ENCODE measurements around the gene SMIM45.
A peak's percentile ranks its signal among the peaks of the same experiment; 100 is the strongest.

SMIM45 gene

DNA sequence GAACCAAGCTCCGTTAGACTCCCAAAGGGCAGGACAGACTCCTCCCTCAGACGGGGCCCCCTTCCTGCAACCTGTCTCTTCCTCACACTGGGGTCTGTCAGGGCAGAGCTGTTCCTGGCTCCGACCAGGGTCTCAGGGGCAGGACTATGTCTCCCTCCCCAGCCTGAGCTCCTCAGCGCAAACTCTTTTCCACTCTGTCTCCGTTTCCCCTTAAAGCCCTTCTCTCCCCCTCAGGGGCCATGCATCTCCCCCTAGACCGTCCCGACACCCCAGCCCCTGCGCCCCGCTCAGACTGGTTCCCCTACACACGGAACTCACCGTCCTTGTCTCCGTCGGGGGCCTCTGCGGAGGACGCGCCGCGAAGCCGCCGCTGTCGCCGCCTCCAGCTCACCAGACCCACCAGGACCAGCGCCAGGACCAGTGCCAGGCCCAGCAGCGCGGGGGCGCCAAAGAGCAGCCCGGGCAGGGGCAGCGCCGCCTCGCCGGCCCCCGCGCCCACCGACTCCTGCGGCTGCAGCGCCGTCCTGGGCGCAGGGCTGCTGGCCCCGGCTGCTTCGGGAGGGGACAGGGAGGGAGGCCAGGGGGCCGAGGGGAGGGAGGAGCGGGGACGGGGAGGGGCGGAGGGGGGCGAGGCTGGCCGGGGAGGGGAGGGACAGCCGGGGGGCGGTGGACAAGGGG, 26.0 kb upstream of the SMIM45 start:
- no peak for DNase-seq (ENCODE audit: low spot score)
- TF ChIP-seq, protein P1, sequence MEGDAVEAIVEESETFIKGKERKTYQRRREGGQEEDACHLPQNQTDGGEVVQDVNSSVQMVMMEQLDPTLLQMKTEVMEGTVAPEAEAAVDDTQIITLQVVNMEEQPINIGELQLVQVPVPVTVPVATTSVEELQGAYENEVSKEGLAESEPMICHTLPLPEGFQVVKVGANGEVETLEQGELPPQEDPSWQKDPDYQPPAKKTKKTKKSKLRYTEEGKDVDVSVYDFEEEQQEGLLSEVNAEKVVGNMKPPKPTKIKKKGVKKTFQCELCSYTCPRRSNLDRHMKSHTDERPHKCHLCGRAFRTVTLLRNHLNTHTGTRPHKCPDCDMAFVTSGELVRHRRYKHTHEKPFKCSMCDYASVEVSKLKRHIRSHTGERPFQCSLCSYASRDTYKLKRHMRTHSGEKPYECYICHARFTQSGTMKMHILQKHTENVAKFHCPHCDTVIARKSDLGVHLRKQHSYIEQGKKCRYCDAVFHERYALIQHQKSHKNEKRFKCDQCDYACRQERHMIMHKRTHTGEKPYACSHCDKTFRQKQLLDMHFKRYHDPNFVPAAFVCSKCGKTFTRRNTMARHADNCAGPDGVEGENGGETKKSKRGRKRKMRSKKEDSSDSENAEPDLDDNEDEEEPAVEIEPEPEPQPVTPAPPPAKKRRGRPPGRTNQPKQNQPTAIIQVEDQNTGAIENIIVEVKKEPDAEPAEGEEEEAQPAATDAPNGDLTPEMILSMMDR (IDR thresholded peaks at IDR 0.05) = peak; percentile 51 to 82
- Histone ChIP-seq H3K9me3 (no peaks in the 10 kb centered on the region), H3K36me3 (no peaks in the 10 kb centered on the region), H3K4me3 (peak overlapping the region; percentile 19 to 53), H3K27me3 (no peaks in the 10 kb centered on the region), H3K27ac (no peak overlapping the region), H3K4me1 (peaks cover 0 to 13% of the 10 kb centered on the region in 2 donors)

DNA sequence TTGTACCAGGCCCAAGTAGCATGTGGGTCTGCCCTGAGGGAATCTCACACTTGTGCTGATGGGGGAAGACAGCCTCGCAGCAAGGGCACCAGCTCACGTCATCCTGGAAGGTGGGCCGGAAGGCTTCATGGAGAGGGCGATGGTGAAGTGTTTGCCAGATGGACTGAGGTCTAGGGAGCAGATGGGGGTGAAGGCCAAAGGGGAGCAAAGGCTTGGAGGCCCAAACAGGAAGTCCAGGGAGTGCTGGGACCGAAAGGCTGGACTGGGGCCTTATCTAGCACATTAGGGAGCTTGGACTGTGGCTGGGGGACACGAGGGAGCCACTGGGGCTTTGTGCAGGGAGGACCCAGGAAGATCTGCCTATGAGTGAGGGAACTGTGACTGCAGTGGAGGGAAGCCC, 24.1 kb upstream of the SMIM45 start:
- TF ChIP-seq, protein P1 (IDR thresholded peaks at IDR 0.05) = no peak
- H3K27ac ChIP-seq = no peak overlapping the region

DNA sequence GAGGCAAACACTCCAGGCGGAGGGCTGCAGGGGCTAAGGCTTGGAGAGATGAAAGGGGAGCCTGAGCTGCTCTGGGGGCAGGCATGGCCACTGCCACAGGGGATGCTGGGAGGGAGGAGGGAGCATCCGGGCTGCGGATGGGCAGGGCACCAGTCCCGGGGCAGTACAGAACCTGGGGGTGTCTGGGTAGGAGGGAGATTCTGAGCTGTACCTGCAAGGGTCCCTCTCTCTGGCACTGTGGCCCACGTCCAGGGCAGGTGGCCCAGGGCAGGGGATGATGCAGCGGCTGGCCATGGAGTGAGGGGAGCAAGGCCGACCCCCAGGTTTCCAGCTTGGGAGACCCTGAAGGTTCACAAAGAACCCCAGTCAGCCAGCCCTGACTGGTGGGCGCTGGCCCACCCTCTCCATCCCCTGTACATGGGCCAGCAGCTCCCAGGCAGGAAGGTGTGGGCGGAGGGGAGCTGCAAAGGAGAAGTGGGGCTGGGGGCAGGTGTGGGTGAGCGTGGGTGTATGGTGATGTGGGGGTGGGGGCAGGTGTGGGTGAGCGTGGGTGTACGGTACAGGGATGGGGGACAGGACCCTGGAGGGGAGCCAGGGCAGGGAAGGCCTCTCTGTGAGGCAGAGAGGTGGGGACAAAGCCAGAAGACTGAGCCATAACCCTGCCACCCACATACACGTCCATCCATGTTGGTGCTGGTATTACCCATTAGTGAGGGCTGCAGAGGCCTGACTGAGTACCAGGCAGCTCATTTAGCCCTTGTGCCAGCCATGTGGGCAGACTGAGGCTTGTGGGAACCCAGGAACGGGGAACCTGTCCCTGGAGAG, 23.1 kb upstream of the SMIM45 start:
- peaks cover 0 to 13% of the 10 kb centered on the region in 2 donors for H3K4me1 ChIP-seq
- no peak overlapping the region for H3K27ac ChIP-seq
- H3K4me3 ChIP-seq = no peak overlapping the region
- H3K27me3 ChIP-seq = no peaks in the 10 kb centered on the region
- no peaks in the 10 kb centered on the region for H3K36me3 ChIP-seq
- TF ChIP-seq, protein P1 (IDR thresholded peaks at IDR 0.05) = no peak
- no peak for DNase-seq (ENCODE audit: low spot score)
- no peaks in the 10 kb centered on the region for H3K9me3 ChIP-seq

More for the DNA sequence above, 24.1 kb upstream of the SMIM45 start:
- peaks cover 0 to 13% of the 10 kb centered on the region in 2 donors for H3K4me1 ChIP-seq
- no peaks in the 10 kb centered on the region for H3K36me3 ChIP-seq
- no peaks in the 10 kb centered on the region for H3K9me3 ChIP-seq
- no peak for DNase-seq (ENCODE audit: low spot score)
- H3K27me3 ChIP-seq = no peaks in the 10 kb centered on the region
- no peak overlapping the region for H3K4me3 ChIP-seq

GRCh38 chr22:41929418-41929810, 22.5 kb upstream of the SMIM45 start:
- H3K9me3 ChIP-seq = no peaks in the 10 kb centered on the region
- H3K4me1 ChIP-seq = peaks cover 0 to 13% of the 10 kb centered on the region in 2 donors
- no peak for DNase-seq (ENCODE audit: low spot score)
- no peak overlapping the region for H3K4me3 ChIP-seq
- no peaks in the 10 kb centered on the region for H3K36me3 ChIP-seq
- H3K27me3 ChIP-seq = no peaks in the 10 kb centered on the region
- H3K27ac ChIP-seq = no peak overlapping the region
- TF ChIP-seq, protein P1 (IDR thresholded peaks at IDR 0.05) = no peak

DNA sequence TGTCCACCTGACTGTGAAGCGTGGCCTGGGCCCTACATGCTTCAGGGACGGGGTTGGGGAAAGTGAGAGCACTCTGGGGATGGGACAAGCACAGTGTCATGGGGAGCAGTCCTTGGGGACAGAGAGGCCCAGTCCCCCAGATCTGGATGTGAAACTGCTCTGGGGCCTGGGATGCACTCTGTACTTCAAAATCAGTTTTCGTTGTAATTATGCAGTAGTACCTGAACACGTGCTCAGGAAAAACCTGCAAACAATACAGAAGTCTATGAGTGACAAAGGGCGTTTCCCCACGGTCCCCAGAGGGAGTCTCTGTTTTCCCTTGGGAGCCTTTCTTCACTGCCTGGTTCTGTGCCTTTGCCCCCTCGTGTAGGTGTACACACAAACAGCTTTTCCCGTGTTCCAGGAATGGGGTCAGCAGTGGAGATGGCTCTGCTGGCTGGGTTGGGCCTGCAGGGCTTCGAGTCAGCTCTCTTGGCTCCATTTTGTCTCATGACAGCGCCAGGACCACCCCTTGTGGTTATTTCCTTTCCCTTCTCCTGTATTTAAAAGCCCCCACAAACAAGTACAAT, 20.2 kb upstream of the SMIM45 start:
- TF ChIP-seq, protein P1 (IDR thresholded peaks at IDR 0.05) = no peak
- no peak overlapping the region for H3K27ac ChIP-seq
- DNase-seq (ENCODE audit: low spot score) = no peak
- no peaks in the 10 kb centered on the region for H3K36me3 ChIP-seq
- no peaks in the 10 kb centered on the region for H3K9me3 ChIP-seq
- peaks cover 0 to 14% of the 10 kb centered on the region in 2 donors for H3K4me1 ChIP-seq
- H3K4me3 ChIP-seq = no peak overlapping the region
- no peaks in the 10 kb centered on the region for H3K27me3 ChIP-seq
